AG04449 (cell line): Measurements from ENCODE around the gene TAF10.

Experiments
- CTCF ChIA-PET: fragments of 350-600 bp; formaldehyde crosslinking; extraction: SDS; loops from one replicate; lab custom pipeline; 2021; ENCODE audit warnings: antibody characterized with exemption; lab: Yijun Ruan, JAX
- POLR2A ChIA-PET: fragments of 400-600, 350-600 bp; formaldehyde crosslinking; extraction: SDS; loops from one replicate; lab custom pipeline; 2020; ENCODE audit warnings: antibody characterized with exemption, inconsistent platforms; lab: Yijun Ruan, JAX
- DNase-seq: peaks from one replicate; pipeline ENCODE4 v3.0.0-alpha.2; 2010; ENCODE audit warnings: low read depth, low spot score
- H3K4me3 ChIP-seq: 2 replicates; pipeline ENCODE4 v1.5.1; 2011; ENCODE audit warnings: low read depth, mild to moderate bottlenecking, control low read depth, low read length
- TF ChIP-seq, protein P1 (sequence below): IDR thresholded peaks from one replicate; pipeline ENCODE4 v1.5.1; 2011; ENCODE audit warnings: mild to moderate bottlenecking, moderate library complexity, low read length, control low read depth, inconsistent platforms; ENCODE audit not compliant: insufficient read depth; ENCODE audit errors: missing control alignments

Gene TAF10

DNA sequence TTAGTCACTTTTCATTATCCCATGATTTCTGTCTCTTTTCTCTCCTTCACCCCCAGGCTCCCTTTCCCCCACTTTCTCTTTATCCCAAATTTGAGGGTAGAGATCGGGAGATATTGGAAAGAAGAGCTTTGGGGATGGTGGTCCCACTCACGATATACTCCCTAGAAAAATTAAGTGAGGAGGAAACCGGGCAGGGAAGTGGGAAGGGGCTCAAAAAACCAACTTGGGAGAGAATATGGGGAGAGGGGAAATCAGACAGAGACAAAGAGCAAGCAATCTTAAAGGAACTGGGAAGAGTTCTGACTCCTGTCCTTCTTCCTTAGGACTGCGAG is 44.5 kb upstream of the TAF10 start:
- no peak for DNase-seq
- ChIA-PET CTCF (interaction anchor here (1.0 to 1.9 kb wide), 4 partner anchors 12 to 126 kb away, joined by 3 to 4 read pairs (median 3); partner anchors contain the start of gene TPP1), POLR2A (interaction anchor here (0.9 kb wide), 1 partner anchor 38 kb away, joined by 4 read pairs; no protein-coding TSS in a partner anchor)
- peak overlapping the region; percentile 68 for H3K4me3 ChIP-seq
- TF ChIP-seq, protein P1, sequence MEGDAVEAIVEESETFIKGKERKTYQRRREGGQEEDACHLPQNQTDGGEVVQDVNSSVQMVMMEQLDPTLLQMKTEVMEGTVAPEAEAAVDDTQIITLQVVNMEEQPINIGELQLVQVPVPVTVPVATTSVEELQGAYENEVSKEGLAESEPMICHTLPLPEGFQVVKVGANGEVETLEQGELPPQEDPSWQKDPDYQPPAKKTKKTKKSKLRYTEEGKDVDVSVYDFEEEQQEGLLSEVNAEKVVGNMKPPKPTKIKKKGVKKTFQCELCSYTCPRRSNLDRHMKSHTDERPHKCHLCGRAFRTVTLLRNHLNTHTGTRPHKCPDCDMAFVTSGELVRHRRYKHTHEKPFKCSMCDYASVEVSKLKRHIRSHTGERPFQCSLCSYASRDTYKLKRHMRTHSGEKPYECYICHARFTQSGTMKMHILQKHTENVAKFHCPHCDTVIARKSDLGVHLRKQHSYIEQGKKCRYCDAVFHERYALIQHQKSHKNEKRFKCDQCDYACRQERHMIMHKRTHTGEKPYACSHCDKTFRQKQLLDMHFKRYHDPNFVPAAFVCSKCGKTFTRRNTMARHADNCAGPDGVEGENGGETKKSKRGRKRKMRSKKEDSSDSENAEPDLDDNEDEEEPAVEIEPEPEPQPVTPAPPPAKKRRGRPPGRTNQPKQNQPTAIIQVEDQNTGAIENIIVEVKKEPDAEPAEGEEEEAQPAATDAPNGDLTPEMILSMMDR: no peak

DNA sequence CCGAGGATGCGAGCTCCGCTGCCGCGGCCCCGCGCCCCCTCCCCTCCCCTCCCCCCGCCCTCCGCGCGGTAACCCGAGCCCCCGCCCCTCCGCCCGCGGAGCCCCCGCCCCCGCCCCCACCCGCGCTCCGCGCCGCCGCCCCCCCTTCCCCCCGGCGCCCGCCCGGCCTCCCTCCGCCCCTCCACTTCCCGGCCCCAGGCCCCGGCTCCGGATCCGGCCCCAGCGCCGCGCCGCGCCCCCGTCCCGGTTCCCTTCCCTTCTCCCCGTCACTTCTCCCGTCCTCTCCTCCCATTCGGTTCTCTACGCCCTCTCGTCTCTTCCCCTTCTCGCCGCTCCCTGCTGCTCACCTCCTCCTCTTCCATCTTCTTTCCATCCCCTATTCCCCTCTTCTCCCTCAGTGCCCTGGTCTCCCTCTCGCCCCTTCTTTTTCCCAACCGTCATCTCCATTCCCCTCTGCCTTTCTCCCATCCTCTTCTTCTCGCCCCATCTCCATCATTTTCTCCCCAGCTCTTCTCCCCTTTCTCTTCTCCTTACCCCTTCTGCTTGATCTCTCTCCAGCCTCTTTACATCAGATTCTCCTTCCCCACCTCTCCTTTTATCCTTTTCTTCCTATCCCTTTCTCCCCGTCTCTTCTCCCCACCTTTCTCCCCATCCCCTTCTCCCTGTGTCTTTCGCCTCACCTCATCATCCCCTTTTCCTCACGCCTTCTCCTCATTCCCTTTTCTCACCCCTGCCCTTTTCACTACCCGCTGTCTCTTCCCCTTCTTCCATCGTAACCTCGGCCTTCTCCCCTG is 44.0 kb upstream of the TAF10 start, which contains the start of gene DCHS1:
DCHS1 (minus strand) TSS at position 20 of the 794 bp plus-strand sequence. CDS start 14,196 bp downstream, outside the sequence.
- peak within 1 kb of the TSS; percentile 68 for H3K4me3 ChIP-seq
- POLR2A ChIA-PET: no interaction called here
- DNase-seq: no peak
- CTCF ChIA-PET: interaction anchor here (0.6 to 1.5 kb wide), 3 partner anchors 9 to 37 kb away, joined by 3 read pairs; partner anchors contain the start of gene TPP1
- TF ChIP-seq, protein P1: no peak

DNA sequence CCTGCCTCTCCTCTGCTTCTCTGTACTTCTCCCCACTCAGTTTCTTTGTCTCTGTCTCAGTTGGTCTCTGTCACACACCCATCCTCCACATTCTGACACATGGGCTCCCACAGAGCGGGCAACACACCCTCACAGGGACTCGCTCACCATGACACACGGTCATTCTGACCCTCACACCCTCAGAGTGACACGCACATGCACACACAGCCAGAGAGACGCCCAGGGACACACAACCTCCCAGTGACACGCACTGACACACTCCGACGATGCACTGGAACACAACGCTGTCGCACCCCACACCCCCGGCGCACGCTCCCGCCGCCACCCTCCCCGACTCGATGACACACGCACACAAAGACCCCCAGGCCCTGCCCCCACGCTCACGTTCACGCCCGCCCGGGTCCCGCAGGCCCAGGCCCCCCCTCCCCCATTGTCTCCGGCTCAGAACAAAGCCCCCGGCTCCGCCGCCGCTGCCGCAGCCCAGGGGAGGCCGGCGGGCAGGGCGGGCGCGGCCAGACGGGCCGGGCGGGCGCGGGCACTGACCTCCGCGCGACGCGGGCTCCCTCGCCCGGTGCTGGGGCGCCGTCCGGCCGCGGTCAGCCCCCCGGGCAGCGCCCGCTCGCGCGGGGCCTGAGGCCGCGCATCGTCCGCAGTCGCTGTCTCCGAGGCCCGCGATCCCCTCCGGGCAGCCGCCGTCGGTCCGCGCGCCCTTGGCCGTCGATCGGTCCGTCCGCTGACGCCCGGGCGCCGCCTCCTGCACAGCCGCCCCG is 43.2 kb upstream of the TAF10 start:
- peak overlapping the region; percentile 60 for H3K4me3 ChIP-seq
- TF ChIP-seq, protein P1: no peak
- DNase-seq: no peak
- ChIA-PET CTCF (interaction anchor here (0.6 to 1.9 kb wide), 2 partner anchors 8 to 13 kb away, joined by 3 to 6 read pairs; no protein-coding TSS in a partner anchor), POLR2A (no interaction called here)

DNA sequence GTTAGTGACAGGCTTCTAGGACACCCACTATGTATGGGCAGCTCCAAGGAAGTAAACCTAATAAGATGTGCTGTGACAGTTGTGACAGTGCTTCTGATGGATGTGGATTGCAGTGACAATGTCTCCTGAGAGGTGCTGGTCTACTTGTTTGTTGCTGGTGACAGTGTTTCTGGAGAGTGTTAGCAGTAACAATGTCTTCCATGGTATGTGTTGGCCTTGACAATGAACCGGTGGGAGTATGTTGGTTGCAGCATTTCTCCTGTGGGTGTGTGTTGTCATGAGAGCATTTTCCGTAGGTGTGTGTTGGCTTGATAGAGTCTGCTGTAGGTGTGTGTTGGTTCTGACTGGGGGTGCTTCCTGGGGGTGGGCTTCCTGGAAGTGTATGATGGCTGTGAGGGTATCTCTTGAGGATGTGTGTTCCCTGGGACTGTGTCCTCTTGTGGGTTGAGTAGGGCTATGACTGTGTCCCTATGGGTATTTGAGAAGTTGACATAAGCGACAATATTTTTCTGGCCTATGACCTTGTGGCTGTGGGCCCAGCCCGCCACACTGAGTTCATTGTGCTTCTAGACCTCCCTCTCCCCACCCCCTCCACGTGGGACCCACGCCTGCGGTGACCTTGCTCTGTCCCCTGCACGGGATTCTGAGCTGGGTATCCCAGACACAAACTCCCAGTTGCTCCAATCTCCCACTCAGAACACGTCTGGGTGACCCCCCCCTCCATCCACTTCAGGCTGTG is 42.4 kb upstream of the TAF10 start:
- ChIA-PET POLR2A (no interaction called here), CTCF (interaction anchor here (0.7 to 1.9 kb wide), 2 partner anchors 13 to 29 kb away, joined by 3 to 6 read pairs; partner anchors contain the start of gene MRPL17)
- peak overlapping the region; percentile 60 for H3K4me3 ChIP-seq
- TF ChIP-seq, protein P1: no peak
- DNase-seq: no peak

DNA sequence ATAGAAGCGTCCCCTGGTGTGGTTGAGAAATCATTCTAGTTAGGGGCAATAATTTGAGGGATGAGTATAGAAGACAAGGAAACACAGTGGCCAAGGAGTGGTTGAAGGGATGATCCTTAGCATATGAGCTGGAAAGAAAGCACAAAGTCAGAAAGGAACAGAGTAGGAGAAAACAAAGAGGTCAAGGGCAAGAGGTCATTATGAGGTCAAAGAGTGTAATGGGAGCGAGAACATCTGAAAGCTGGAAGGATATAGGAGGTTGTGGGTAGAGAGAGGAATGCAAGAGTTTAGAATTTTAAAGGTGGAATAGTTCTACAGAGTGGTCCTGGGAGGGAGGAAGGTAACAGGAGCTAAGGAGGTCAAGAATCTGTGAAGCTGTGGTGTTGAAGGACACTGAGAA is 41.6 kb upstream of the TAF10 start:
- POLR2A ChIA-PET: no interaction called here
- DNase-seq: no peak
- TF ChIP-seq, protein P1: no peak
- no peak overlapping the region for H3K4me3 ChIP-seq
- CTCF ChIA-PET: interaction anchor here (0.7 to 2.0 kb wide), 4 partner anchors 14 to 122 kb away, joined by 3 to 6 read pairs (median 4); partner anchors contain the start of genes MRPL17 and TPP1
